ENCODE results near the gene AFTPH. TPM values are rescaled to one million over a fixed set of nuclear protein-coding genes. Genes with fewer than 3 reads are reported as not detected.

Gene AFTPH
- total RNA-seq, 1 experiment from 2014 or later, result 13.5 TPM

- TF ChIP-seq CTCF (conservative IDR thresholded peaks at IDR 0.05), result no peak
- Histone ChIP-seq H3K18ac (ENCODE audit: insufficient read length, low read depth, low read length) (no peak overlapping the region), H4K5ac (ENCODE audit: insufficient read length, low read depth, low read length) (no peak overlapping the region), H3K27ac (ENCODE audit: insufficient read length, low read depth, low read length) (no peak overlapping the region), H3K9ac (ENCODE audit: extremely low read depth, insufficient read length, low read length) (no peak overlapping the region), H4K91ac (ENCODE audit: insufficient read length, low read depth, low read length) (no peak overlapping the region), H2BK120ac (ENCODE audit: low read depth, low read length, poor library complexity, severe bottlenecking) (no peak overlapping the region), H3T11ph (ENCODE audit: low read length) (no peak overlapping the region), H2BK15ac (ENCODE audit: low read depth, low read length) (no peak overlapping the region), H3K4ac (ENCODE audit: low read depth, low read length) (no peak overlapping the region), H2AFZ (ENCODE audit: low read length) (no peak overlapping the region), H3K4me1 (ENCODE audit: insufficient read depth, low read length) (no peaks in the 10 kb centered on the region), H3K23me2 (ENCODE audit: insufficient read length, low read depth, low read length, poor library complexity, severe bottlenecking) (peaks cover 2% of the 10 kb centered on the region), H3K79me2 (ENCODE audit: insufficient read depth, low read length) (no peaks in the 10 kb centered on the region), H2BK12ac (ENCODE audit: insufficient read length, low read depth, low read length) (no peak overlapping the region), H2BK20ac (ENCODE audit: low read depth, low read length, poor library complexity, severe bottlenecking) (no peak overlapping the region), H3K56ac (ENCODE audit: insufficient read length, low read depth, low read length) (no peak overlapping the region), H3K27me3 (ENCODE audit: insufficient read depth, low read length) (no peaks in the 10 kb centered on the region; the same call in 1 of the 2 replicates), H3K23ac (ENCODE audit: insufficient read length, low read depth, low read length) (no peak overlapping the region), H3K9me3 (ENCODE audit: control insufficient read depth, low read depth, low read length) (no peaks in the 10 kb centered on the region), H2AK5ac (ENCODE audit: insufficient read length, low read length) (no peak overlapping the region), H3K79me1 (ENCODE audit: insufficient read depth, low read depth, low read length, poor library complexity, severe bottlenecking) (no peaks in the 10 kb centered on the region), H4K8ac (replicated peaks; ENCODE audit: insufficient read length, low read depth, low read length) (no peak overlapping the region), H2BK5ac (ENCODE audit: insufficient read length, low read length) (no peak overlapping the region), H3K14ac (ENCODE audit: insufficient read depth, low read length) (no peak overlapping the region), H4K20me1 (ENCODE audit: control insufficient read depth, insufficient read depth, insufficient read length) (no peaks in the 10 kb centered on the region), H3K4me2 (ENCODE audit: insufficient read depth, insufficient read length, low read length) (no peak overlapping the region)
- no peak for DNase-seq
- H3K36me3 Mint-ChIP-seq (ENCODE audit: insufficient read depth in 1 of 3, low read depth in 3 of 3), result peaks cover 4 to 12% (median 4%) of the 10 kb centered on the region in 3 experiments; a peak in 4 of 7 replicates
- no CpG with 5 or more reads among the region's 6 CpGs for WGBS (ENCODE audit: extremely low coverage, insufficient read length, low lambda C conversion rate)
- H3K27ac Mint-ChIP-seq, result no peak overlapping the region
- no peak overlapping the region for H3K4me3 Mint-ChIP-seq
- peaks cover 8 to 17% of the 10 kb centered on the region in 2 experiments; a peak in 3 of 4 replicates for H3K4me1 Mint-ChIP-seq
- peaks cover 24% of the 10 kb centered on the region for H3K27me3 Mint-ChIP-seq (ENCODE audit: low read depth)
- peaks cover 4 to 7% of the 10 kb centered on the region in 2 experiments; a peak in 4 of 5 replicates for H3K9me3 Mint-ChIP-seq
These were observed 80.9 kb downstream of the AFTPH start for GRCh38 chr2:64605026-64605471.

Data from H9 (cell line).